Progenitor cell of endocrine pancreas (in vitro differentiated cells): ENCODE results near the gene WBP1. TPM values are rescaled to one million over a fixed set of nuclear protein-coding genes. Genes with fewer than 3 reads are reported as not detected.

ENCODE experiments used
- DNase-seq: peaks from one replicate; pipeline ENCODE4 v3.0.0; 2021; ENCODE audit warnings: low spot score; ENCODE audit not compliant: unreplicated experiment
- H3K27ac Mint-ChIP-seq: 2 replicates; pipeline ENCODE4 v1.8.0; 2021; ENCODE audit warnings: mild to moderate bottlenecking, moderate library complexity, mixed read lengths
- H3K27me3 Mint-ChIP-seq: 2 replicates; pipeline ENCODE4 v1.8.0; 2021; ENCODE audit warnings: mixed read lengths
- H3K36me3 Mint-ChIP-seq: 2 replicates; pipeline ENCODE4 v1.8.0; 2022; ENCODE audit warnings: mixed read lengths; ENCODE audit not compliant: insufficient read depth
- H3K4me1 Mint-ChIP-seq: 2 replicates; pipeline ENCODE4 v1.8.0; 2021; ENCODE audit warnings: low read depth, mixed read lengths
- H3K4me3 Mint-ChIP-seq: 2 replicates; pipeline ENCODE4 v1.8.0; 2021; ENCODE audit warnings: low read depth, mild to moderate bottlenecking, moderate library complexity, mixed read lengths
- H3K9me3 Mint-ChIP-seq: 2 replicates; pipeline ENCODE4 v1.8.0; 2021; ENCODE audit warnings: low read depth, mixed read lengths
- total RNA-seq: library from RNA; stranded (reverse); gene quantifications from 2 replicates; pipeline ENCODE4 v1.2.1, GENCODE V29; 2021
- TF ChIP-seq, protein P1 (sequence below): fragments of 200-600 bp; sonication (generic); IDR thresholded peaks from one replicate; pipeline ENCODE4 v1.5.0; 2021; ENCODE audit warnings: antibody characterized with exemption, mild to moderate bottlenecking; ENCODE audit not compliant: unreplicated experiment

Gene WBP1
- total RNA-seq, 1 donor from 2014 or later: 140 TPM

DNA sequence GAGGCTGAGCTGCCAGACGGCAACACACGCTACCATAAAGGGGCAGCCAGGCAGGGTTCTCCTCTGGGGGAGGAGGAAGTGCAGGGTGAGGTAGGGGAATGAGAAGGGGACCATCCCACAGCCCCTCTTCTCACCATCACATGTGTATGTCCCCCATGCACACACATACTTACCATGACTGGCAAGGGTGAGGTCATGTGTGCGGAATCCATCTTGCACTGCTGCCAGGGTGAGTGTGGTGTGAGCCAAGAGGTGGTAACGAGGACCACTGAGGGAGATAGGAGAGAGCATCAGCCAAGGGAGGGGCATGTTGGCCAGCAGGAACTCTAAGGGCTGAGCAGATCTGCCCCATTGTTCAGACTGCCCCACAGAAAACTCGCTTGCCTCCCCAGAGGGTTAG, 29.6 kb upstream of the WBP1 start:
- Mint-ChIP-seq H3K27me3 (no peaks in the 10 kb centered on the region), H3K27ac (no peak overlapping the region), H3K9me3 (no peaks in the 10 kb centered on the region), H3K4me1 (no peaks in the 10 kb centered on the region), H3K36me3 (peaks cover 21% of the 10 kb centered on the region), H3K4me3 (no peak overlapping the region)
- TF ChIP-seq, protein P1, sequence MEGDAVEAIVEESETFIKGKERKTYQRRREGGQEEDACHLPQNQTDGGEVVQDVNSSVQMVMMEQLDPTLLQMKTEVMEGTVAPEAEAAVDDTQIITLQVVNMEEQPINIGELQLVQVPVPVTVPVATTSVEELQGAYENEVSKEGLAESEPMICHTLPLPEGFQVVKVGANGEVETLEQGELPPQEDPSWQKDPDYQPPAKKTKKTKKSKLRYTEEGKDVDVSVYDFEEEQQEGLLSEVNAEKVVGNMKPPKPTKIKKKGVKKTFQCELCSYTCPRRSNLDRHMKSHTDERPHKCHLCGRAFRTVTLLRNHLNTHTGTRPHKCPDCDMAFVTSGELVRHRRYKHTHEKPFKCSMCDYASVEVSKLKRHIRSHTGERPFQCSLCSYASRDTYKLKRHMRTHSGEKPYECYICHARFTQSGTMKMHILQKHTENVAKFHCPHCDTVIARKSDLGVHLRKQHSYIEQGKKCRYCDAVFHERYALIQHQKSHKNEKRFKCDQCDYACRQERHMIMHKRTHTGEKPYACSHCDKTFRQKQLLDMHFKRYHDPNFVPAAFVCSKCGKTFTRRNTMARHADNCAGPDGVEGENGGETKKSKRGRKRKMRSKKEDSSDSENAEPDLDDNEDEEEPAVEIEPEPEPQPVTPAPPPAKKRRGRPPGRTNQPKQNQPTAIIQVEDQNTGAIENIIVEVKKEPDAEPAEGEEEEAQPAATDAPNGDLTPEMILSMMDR: no peak
- DNase-seq: no peak

DNA sequence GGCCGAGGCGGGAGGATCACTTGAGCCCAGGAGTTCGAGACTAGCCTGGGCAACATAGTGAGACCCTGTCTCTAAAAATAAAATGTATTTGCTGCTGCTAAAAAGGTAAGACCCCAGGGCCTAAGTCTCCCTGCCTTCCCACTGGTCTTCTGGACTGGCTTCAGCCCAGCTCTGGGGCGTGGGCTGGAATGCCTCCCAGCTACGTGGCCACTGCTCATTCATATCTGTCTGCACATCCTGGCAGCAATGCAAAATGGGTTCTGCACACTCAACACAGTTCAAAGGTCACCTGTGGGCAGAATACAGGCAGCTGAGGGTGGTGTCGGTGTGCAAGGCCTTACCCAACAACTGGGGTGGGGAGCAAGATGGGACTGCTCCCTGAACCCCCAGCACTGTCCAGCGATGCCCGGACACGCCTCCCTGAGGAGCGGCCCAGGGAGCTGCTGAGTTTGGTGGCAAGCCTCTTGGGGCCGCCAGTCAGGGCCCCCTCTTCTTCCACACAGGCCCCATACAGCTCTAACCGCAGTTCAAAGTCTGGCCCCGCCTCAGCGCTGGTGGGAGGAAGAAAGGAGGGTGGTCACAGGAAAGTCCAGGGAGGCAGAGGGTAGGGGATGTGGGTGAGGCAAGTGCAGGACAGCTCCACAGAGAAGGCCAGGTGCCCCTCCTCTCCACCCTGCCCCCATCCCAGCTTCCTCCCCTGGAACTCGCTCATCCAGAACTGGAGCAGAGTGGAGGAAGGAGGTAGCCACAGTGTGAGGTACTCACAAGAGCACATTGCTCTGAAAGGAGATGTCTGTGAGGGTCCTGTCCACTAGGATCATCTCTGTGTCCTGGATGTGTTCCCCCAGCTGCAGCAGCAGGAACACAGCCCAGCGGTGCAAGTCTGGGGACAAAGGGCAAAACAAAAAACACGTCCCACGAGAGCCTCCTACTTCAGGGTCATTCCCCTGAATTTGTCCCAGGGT, 28.5 kb upstream of the WBP1 start:
- TF ChIP-seq, protein P1: no peak
- Mint-ChIP-seq H3K36me3 (peaks cover 21% of the 10 kb centered on the region), H3K4me1 (no peaks in the 10 kb centered on the region), H3K27me3 (no peaks in the 10 kb centered on the region), H3K9me3 (no peaks in the 10 kb centered on the region), H3K27ac (no peak overlapping the region), H3K4me3 (no peak overlapping the region)
- no peak for DNase-seq

DNA sequence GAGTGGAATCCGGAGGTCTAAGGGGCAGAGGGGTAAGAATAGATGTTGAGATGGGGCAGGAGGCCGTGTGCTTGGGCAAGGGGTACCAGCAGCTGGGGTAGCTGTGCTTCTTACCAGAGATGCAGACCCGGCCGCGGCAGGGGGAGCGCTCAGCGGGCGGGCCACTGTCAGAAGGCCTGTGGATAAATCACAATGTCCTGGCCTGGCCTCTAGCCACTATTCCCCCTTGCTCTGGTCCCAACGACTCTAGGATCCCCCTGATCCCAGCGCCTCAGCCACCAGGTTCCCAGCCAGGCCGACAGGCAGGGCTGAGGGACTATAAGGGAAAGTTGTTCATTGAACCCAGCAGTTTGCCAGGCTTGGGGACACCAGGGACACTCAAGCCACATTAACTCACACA, 27.7 kb upstream of the WBP1 start:
- Mint-ChIP-seq H3K36me3 (peaks cover 21% of the 10 kb centered on the region), H3K4me3 (no peak overlapping the region), H3K27ac (no peak overlapping the region), H3K27me3 (no peaks in the 10 kb centered on the region), H3K9me3 (no peaks in the 10 kb centered on the region), H3K4me1 (no peaks in the 10 kb centered on the region)
- no peak for DNase-seq
- TF ChIP-seq, protein P1: no peak

DNA sequence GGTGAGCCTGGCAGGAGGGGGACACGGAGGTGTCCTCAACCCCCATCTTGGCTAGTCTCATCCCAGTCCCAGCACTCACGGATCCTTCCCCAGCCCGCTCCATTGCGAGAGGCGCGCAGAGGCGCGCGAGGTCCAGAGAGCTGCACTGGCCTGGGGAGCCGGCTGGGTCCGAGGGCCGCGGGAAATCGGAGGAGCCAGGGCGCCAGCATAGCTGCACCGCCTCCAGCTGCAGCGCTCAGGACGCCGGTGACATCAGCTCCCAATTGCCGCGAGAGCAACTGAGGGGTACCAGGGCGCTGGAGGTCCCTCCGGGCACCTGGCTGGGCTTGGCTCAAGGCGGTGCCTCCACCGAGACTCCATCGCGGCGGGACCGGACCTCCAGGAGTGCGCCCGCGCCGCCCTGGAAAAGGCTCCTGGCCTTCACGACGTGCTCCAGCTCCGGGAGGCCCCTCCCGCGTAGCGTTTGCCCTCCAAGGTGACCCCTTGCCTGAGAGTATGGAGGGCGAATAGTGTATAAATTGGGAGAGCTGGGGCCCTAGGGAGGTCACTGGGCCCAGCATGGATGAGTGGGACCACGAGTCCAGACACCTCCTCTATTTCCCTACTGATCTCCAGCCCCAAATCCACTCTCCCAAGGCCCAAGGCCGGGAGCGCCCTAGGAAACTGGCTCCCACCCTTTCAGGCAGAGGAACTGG, 22.0 kb upstream of the WBP1 start:
- H3K4me1 Mint-ChIP-seq: peaks cover 22% of the 10 kb centered on the region
- no peak for DNase-seq
- peaks cover 9% of the 10 kb centered on the region for H3K36me3 Mint-ChIP-seq
- no peak overlapping the region for H3K27ac Mint-ChIP-seq
- TF ChIP-seq, protein P1: no peak
- no peaks in the 10 kb centered on the region for H3K9me3 Mint-ChIP-seq
- H3K4me3 Mint-ChIP-seq: no peak overlapping the region
- no peaks in the 10 kb centered on the region for H3K27me3 Mint-ChIP-seq

DNA sequence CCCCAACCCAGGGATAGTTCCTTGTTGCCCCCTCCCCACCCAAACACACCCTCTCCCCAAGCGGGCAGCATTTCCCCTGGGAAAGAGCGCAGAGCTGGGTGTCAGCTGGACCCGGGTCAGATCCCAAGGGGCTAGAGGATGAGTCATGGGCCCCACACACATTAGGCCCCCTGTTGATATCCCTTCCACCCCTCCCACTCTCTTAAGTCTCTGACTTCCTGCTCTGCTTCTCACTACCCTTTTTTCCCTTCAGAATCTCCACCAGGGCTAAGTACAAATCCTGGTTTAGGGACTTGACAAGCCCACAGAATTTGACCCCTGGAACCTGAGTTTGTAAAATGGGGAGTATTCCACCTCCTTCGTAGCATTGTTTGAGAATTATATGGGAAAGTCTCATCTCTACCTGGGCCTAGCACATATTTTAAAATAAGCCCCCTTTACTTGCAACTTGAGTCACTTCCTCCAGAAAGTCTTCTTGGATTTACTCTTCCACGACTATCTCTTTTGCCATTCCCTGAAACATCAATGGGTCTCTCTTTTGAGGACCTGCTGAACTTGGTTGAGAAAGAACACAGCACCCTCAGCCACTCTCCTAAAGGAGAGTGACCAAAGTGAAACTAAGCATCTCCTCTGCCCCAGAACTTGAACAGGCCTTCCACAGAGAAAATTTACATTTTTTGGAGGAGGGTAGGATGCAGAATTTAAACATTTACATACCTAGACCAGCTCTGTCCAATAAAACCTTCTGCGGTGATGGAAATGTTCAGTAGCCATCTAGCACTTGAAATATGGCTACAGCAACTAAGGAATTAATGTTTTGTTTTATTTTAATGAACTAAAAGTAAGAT, 21.2 kb upstream of the WBP1 start:
- DNase-seq: no peak
- H3K4me1 Mint-ChIP-seq: peaks cover 22% of the 10 kb centered on the region
- H3K27ac Mint-ChIP-seq: no peak overlapping the region
- H3K4me3 Mint-ChIP-seq: no peak overlapping the region
- peaks cover 9% of the 10 kb centered on the region for H3K36me3 Mint-ChIP-seq
- TF ChIP-seq, protein P1: no peak
- H3K9me3 Mint-ChIP-seq: no peaks in the 10 kb centered on the region
- no peaks in the 10 kb centered on the region for H3K27me3 Mint-ChIP-seq
